ENCODE results near the gene FGF14.

The FGF14 gene

GRCh38 chr13:101661839-101662238 is 740.0 kb downstream of the FGF14 start:
- DNase-seq (ENCODE audit: low spot score), result peak; percentile 12
